SK-N-SH (cell line): ENCODE results near the gene SLC37A3. TPM values are rescaled to one million over a fixed set of nuclear protein-coding genes. Genes with fewer than 3 reads are reported as not detected.

Experiments used
- CTCF ChIA-PET: fragments of 300-600, 350-600 bp; formaldehyde crosslinking; extraction: SDS; loops from one replicate; lab custom pipeline; 2021; lab: Yijun Ruan, JAX
- POLR2A ChIA-PET: fragments of 350-600 bp; sonication (Branson Sonifier 250); formaldehyde crosslinking; extraction: SDS; loops from one replicate; lab custom pipeline; 2020; ENCODE audit warnings: antibody characterized with exemption, inconsistent platforms; lab: Yijun Ruan, JAX
- DNase-seq: peaks from one replicate; pipeline ENCODE4 v3.0.0; 2012
- H2AFZ ChIP-seq: fragments of 200-600 bp; sonication (generic); 2 replicates; pipeline ENCODE4 v1.8.1; 2016; ENCODE audit warnings: antibody characterized with exemption, mild to moderate bottlenecking, low read depth
- H3F3A ChIP-seq: fragments of 200-600 bp; sonication (generic); replicated peaks from 2 replicates; pipeline ENCODE3; 2016; ENCODE audit warnings: antibody characterized with exemption, mild to moderate bottlenecking; ENCODE audit not compliant: insufficient read depth
- H3K27ac ChIP-seq, 2 experiments: fragments of 200-500 bp in 1 of 2; fragments of 200-600 bp in 1 of 2; sonication (Bioruptor generic) in 1 of 2; sonication (generic), shearing (Covaris generic) in 1 of 2; 2 replicates each; pipeline versions ENCODE4 v1.5.1 to v1.6.1; 2014 to 2016; ENCODE audit warnings: low read depth in 2 of 2, inconsistent platforms in 1 of 2, low read length in 1 of 2, mild to moderate bottlenecking in 1 of 2, mixed read lengths in 1 of 2
- H3K27me3 ChIP-seq: fragments of 200-600 bp; sonication (generic), shearing (Covaris generic); 2 replicates; pipeline ENCODE4 v1.6.1; 2016; ENCODE audit warnings: mixed run types; ENCODE audit not compliant: insufficient read depth
- H3K36me3 ChIP-seq, 2 experiments: fragments of 200-500 bp in 1 of 2; fragments of 200-600 bp in 1 of 2; sonication (Bioruptor generic) in 1 of 2; sonication (generic) in 1 of 2; replicated peaks in 1 of 2; 2 replicates each; pipeline versions ENCODE3 to v1.5.1; 2014 to 2016; ENCODE audit warnings: low read length in 1 of 2, mild to moderate bottlenecking in 1 of 2; ENCODE audit not compliant: insufficient read depth in 2 of 2, control insufficient read depth in 1 of 2
- H3K4me1 ChIP-seq, 2 experiments: fragments of 200-500 bp in 1 of 2; fragments of 200-600 bp in 1 of 2; sonication (Bioruptor generic) in 1 of 2; sonication (generic), shearing (Covaris generic) in 1 of 2; 2 replicates each; pipeline versions ENCODE4 v1.5.1 to v1.6.1; 2014 to 2016; ENCODE audit warnings: low read depth in 1 of 2, low read length in 1 of 2, mixed run types in 1 of 2; ENCODE audit not compliant: insufficient read depth in 2 of 2, control insufficient read depth in 1 of 2
- H3K4me2 ChIP-seq: fragments of 200-600 bp; sonication (generic), shearing (Covaris generic); 2 replicates; pipeline ENCODE4 v1.6.1; 2017; ENCODE audit warnings: mixed run types
- H3K4me3 ChIP-seq, 2 experiments: fragments of 200-500 bp in 1 of 2; fragments of 200-600 bp in 1 of 2; sonication (Bioruptor generic) in 1 of 2; sonication (generic), shearing (Covaris generic) in 1 of 2; 2 replicates each; pipeline versions ENCODE4 v1.5.1 to v1.8.1; 2014 to 2016; ENCODE audit warnings: low read depth in 2 of 2, inconsistent platforms in 1 of 2, low read length in 1 of 2, mild to moderate bottlenecking in 1 of 2, mixed read lengths in 1 of 2, moderate library complexity in 1 of 2
- H3K79me2 ChIP-seq: fragments of 200-600 bp; sonication (generic); 2 replicates; pipeline ENCODE4 v1.8.1; 2017; ENCODE audit warnings: mild to moderate bottlenecking; ENCODE audit not compliant: insufficient read depth
- H3K9ac ChIP-seq: fragments of 200-600 bp; sonication (generic); 2 replicates; pipeline ENCODE4 v1.6.1; 2017; ENCODE audit warnings: mixed run types
- H3K9me2 ChIP-seq: fragments of 200-600 bp; sonication (generic); 2 replicates; pipeline ENCODE4 v1.6.1; 2017; ENCODE audit warnings: mixed run types
- H3K9me3 ChIP-seq: fragments of 200-600 bp; sonication (generic); 2 replicates; pipeline ENCODE4 v1.6.1; 2017; ENCODE audit warnings: mixed run types, mild to moderate bottlenecking, moderate library complexity
- H4K20me1 ChIP-seq: fragments of 200-600 bp; sonication (generic); 2 replicates; pipeline ENCODE4 v1.6.1; 2017; ENCODE audit warnings: mild to moderate bottlenecking, mixed run types; ENCODE audit not compliant: insufficient read depth
- CTCF ChIP-seq: fragments of 200-600 bp; sonication (generic); IDR thresholded peaks from 2 replicates; pipeline ENCODE4 v1.6.1; 2017; ENCODE audit warnings: antibody characterized with exemption, mild to moderate bottlenecking, moderate library complexity
- ELF1 ChIP-seq: IDR thresholded peaks from 2 replicates; pipeline ENCODE4 v1.4.0; 2012
- EP300 ChIP-seq, 2 experiments: IDR thresholded peaks; 2 replicates each; pipeline versions ENCODE4 v1.4.0 to v1.6.1; 2012; ENCODE audit warnings: borderline replicate concordance in 1 of 2, low read depth in 1 of 2, low read length in 1 of 2
- EZH2phosphoT487 ChIP-seq: fragments of 200-600 bp; sonication (generic); IDR thresholded peaks from 2 replicates; pipeline ENCODE4 v1.6.1; 2017; ENCODE audit warnings: low read depth, mixed run types, mild to moderate bottlenecking, antibody characterized with exemption, moderate library complexity, borderline replicate concordance
- FOSL2 ChIP-seq: IDR thresholded peaks from 2 replicates; pipeline ENCODE4 v1.4.0; 2012; ENCODE audit warnings: low read depth, mild to moderate bottlenecking, moderate library complexity, borderline replicate concordance
- FOXM1 ChIP-seq: IDR thresholded peaks from 2 replicates; pipeline ENCODE4 v1.4.0; 2012; ENCODE audit warnings: low read depth, mild to moderate bottlenecking
- GABPA ChIP-seq: IDR thresholded peaks from 2 replicates; pipeline ENCODE4 v1.4.0; 2012; ENCODE audit warnings: low read depth, mild to moderate bottlenecking
- GATA2 ChIP-seq: sonication (generic); formaldehyde crosslinking; IDR thresholded peaks from 2 replicates; pipeline ENCODE4 v1.5.0; 2020; ENCODE audit warnings: mild to moderate bottlenecking, missing genetic modification reagents
- JUND ChIP-seq: IDR thresholded peaks from 2 replicates; pipeline ENCODE4 v1.4.0; 2012
- MXI1 ChIP-seq: IDR thresholded peaks from 2 replicates; pipeline ENCODE4 v1.6.1; 2012; ENCODE audit warnings: mild to moderate bottlenecking, low read depth, low read length, improper control_type of control experiment
- NFIC ChIP-seq: IDR thresholded peaks from 2 replicates; pipeline ENCODE4 v1.4.0; 2012; ENCODE audit warnings: borderline replicate concordance
- POLR2AphosphoS5 ChIP-seq: IDR thresholded peaks from 2 replicates; pipeline ENCODE4 v1.6.1; 2012; ENCODE audit warnings: low read depth, low read length
- RFX5 ChIP-seq: IDR thresholded peaks from 2 replicates; pipeline ENCODE4 v1.6.1; 2012; ENCODE audit warnings: mild to moderate bottlenecking, improper control_type of control experiment, low read length
- RXRA ChIP-seq: IDR thresholded peaks from 2 replicates; pipeline ENCODE4 v1.4.0; 2012; ENCODE audit warnings: low read depth, mild to moderate bottlenecking, borderline replicate concordance
- SMC3 ChIP-seq: IDR thresholded peaks from 2 replicates; pipeline ENCODE4 v1.6.1; 2012; ENCODE audit warnings: low read depth, low read length, improper control_type of control experiment
- TAF1 ChIP-seq: IDR thresholded peaks from 2 replicates; pipeline ENCODE4 v1.6.1; 2012; ENCODE audit warnings: low read depth, mild to moderate bottlenecking, low read length, moderate library complexity, borderline replicate concordance
- TCF12 ChIP-seq: IDR thresholded peaks from 2 replicates; pipeline ENCODE4 v1.4.0; 2012
- TEAD4 ChIP-seq: IDR thresholded peaks from 2 replicates; pipeline ENCODE4 v1.4.0; 2012; ENCODE audit warnings: mild to moderate bottlenecking, borderline replicate concordance; ENCODE audit not compliant: insufficient read depth
- WGBS: methylation state at CpG from one replicate; pipeline ENCODE4 v1.1.6; 2017; ENCODE audit warnings: low lambda C conversion rate; 5-methylcytosine and 5-hydroxymethylcytosine counted together
- polyA plus RNA-seq, 3 experiments: library from polyadenylated mRNA; depleted of rRNA; stranded (reverse); fragments of >200 nt; gene quantifications; 2 replicates each; pipeline ENCODE4 v1.2.3, GENCODE V29; 2012
- TF ChIP-seq, protein P1 (sequence below): IDR thresholded peaks from 2 replicates; pipeline ENCODE4 v1.6.1; 2012; ENCODE audit warnings: mild to moderate bottlenecking, low read depth, low read length, moderate library complexity
- TF ChIP-seq, protein P2 (sequence below): IDR thresholded peaks from 2 replicates; pipeline ENCODE4 v1.4.0; 2012; ENCODE audit warnings: low read depth

SLC37A3 gene
- polyA plus RNA-seq, 1 of the 3 experiments (the other 2 are of a cell fraction) = 53.3 TPM

DNA sequence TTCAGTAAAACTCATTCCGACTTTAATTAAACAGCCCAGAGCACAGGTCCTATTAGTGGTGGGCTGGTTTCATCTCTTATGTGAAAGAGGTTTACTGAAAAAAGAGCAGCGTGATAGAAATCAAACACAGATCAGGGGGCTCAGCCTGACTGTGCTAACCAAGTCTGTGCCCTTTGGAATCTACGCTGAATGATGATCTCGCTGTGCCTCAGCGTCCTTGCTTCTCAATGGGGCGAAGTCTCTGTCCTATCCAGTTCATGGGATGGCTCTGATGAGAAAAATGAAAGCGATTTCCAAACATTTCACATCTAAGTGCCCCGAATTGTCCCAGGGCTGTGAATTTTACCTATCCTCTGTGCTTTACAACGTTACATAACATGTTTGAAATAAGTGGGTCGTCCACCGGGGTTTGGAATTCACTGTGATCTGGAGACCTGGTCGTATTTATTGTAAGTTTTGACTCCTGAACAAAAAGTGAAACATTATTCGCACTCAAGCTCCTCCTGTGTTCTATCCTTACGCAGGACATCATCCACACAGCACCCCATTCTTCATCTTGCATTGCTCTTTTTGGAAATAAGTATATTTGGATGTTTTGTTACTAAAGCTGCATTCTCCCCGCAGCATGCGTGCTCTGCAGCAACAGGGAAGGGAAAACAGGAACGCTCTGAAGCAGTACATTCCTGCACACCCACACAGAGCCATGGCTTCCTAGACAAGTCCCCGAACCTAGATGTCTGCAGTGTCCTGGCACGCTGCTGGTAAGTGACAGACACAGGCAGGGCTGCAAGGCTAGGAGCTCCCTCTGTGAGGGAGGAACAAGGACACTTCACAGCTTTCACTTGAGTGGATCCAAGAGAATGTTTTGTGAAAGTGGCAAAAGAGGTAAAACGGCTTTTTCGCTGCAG is 83.5 kb downstream of the SLC37A3 start (continued):
- TF ChIP-seq CTCF (no peak), GABPA (no peak), SMC3 (no peak), MXI1 (no peak), POLR2AphosphoS5 (no peak), RFX5 (no peak), FOSL2 (no peak), EZH2phosphoT487 (no peak), JUND (no peak), RXRA (no peak)

- no peaks in the 10 kb centered on the region for H4K20me1 ChIP-seq
- 60% methylated on average over 2 of the region's 2 CpGs for WGBS
- H3K27me3 ChIP-seq = 0 out of 2 replicates have a peak, but pooled peaks cover 8% of the 10 kb centered on the region
- CTCF ChIA-PET = interaction anchor here (1.0 to 1.4 kb wide), 2 partner anchors 14 to 137 kb away, joined by 3 read pairs; no protein-coding TSS in a partner anchor
- H3K36me3 ChIP-seq = no peaks in the 10 kb centered on the region
- DNase-seq = no peak
- no peak overlapping the region for H2AFZ ChIP-seq
- POLR2A ChIA-PET = interaction anchor here (0.6 kb wide), 1 partner anchor 65 kb away, joined by 5 read pairs; no protein-coding TSS in a partner anchor
- H3K9me2 ChIP-seq = no peaks in the 10 kb centered on the region
- no peaks in the 10 kb centered on the region; a peak in 1 of 4 replicates for H3K4me1 ChIP-seq
- H3K27ac ChIP-seq = no peak overlapping the region
- H3K4me3 ChIP-seq = no peak overlapping the region
- peaks cover 7% of the 10 kb centered on the region; the same call in 1 of the 2 replicates for H3K9me3 ChIP-seq
- H3K79me2 ChIP-seq = no peaks in the 10 kb centered on the region
- no peaks in the 10 kb centered on the region for H3F3A ChIP-seq
- no peak overlapping the region for H3K9ac ChIP-seq
- H3K4me2 ChIP-seq = no peak overlapping the region
- TF ChIP-seq EP300 (IDR thresholded peaks at IDR 0.05; ENCODE audit: borderline replicate concordance in 1 of 2, low read depth in 1 of 2, low read length in 1 of 2) = no peak
- TF ChIP-seq RFX5 = no peak
- no peak for TF ChIP-seq RXRA
- no peak for TF ChIP-seq ELF1
- TF ChIP-seq TCF12 = no peak
- TF ChIP-seq CTCF = no peak
- TF ChIP-seq, protein P1, sequence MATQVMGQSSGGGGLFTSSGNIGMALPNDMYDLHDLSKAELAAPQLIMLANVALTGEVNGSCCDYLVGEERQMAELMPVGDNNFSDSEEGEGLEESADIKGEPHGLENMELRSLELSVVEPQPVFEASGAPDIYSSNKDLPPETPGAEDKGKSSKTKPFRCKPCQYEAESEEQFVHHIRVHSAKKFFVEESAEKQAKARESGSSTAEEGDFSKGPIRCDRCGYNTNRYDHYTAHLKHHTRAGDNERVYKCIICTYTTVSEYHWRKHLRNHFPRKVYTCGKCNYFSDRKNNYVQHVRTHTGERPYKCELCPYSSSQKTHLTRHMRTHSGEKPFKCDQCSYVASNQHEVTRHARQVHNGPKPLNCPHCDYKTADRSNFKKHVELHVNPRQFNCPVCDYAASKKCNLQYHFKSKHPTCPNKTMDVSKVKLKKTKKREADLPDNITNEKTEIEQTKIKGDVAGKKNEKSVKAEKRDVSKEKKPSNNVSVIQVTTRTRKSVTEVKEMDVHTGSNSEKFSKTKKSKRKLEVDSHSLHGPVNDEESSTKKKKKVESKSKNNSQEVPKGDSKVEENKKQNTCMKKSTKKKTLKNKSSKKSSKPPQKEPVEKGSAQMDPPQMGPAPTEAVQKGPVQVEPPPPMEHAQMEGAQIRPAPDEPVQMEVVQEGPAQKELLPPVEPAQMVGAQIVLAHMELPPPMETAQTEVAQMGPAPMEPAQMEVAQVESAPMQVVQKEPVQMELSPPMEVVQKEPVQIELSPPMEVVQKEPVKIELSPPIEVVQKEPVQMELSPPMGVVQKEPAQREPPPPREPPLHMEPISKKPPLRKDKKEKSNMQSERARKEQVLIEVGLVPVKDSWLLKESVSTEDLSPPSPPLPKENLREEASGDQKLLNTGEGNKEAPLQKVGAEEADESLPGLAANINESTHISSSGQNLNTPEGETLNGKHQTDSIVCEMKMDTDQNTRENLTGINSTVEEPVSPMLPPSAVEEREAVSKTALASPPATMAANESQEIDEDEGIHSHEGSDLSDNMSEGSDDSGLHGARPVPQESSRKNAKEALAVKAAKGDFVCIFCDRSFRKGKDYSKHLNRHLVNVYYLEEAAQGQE = no peak
- no peak for TF ChIP-seq JUND
- TF ChIP-seq NFIC = no peak
- no peak for TF ChIP-seq TEAD4
- TF ChIP-seq, protein P2, sequence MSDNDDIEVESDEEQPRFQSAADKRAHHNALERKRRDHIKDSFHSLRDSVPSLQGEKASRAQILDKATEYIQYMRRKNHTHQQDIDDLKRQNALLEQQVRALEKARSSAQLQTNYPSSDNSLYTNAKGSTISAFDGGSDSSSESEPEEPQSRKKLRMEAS = no peak
- no peak for TF ChIP-seq FOXM1
- no peak for TF ChIP-seq SMC3
- no peak for TF ChIP-seq TAF1
- TF ChIP-seq GATA2 (CRISPR knock-in tag) = no peak
- TF ChIP-seq FOSL2 = no peak
Measured at GRCh38 chr7:140312141-140312846, 86.0 kb downstream of the SLC37A3 start.
